Liver (tissue), 10 donors: ENCODE data around the gene NKD2. TPM values are rescaled to one million over a fixed set of nuclear protein-coding genes. Genes with fewer than 3 reads are reported as not detected.

Source experiments
- DNase-seq: peaks from one replicate; pipeline ENCODE4 v3.0.0-alpha.2; 2017; ENCODE audit warnings: low spot score
- H3K27ac ChIP-seq, 2 donors: one replicate each; pipeline ENCODE4 v1.7.0; 2013; ENCODE audit warnings: inconsistent platforms in 2 of 2, low read length in 2 of 2, control low read depth in 1 of 2, low read depth in 1 of 2, mild to moderate bottlenecking in 1 of 2
- H3K27me3 ChIP-seq, 4 donors: one replicate each; pipeline versions ENCODE4 v1.6.1 to v1.7.0; 2013; ENCODE audit warnings: low read length in 3 of 4, inconsistent platforms in 1 of 4, mild to moderate bottlenecking in 1 of 4, moderate library complexity in 1 of 4; ENCODE audit not compliant: control insufficient read depth in 4 of 4, insufficient read depth in 4 of 4
- H3K36me3 ChIP-seq, 4 donors: one replicate each; pipeline versions ENCODE4 v1.6.1 to v1.7.0; 2013; ENCODE audit warnings: low read length in 3 of 4, mild to moderate bottlenecking in 3 of 4, low read depth in 1 of 4, moderate library complexity in 1 of 4; ENCODE audit not compliant: control insufficient read depth in 4 of 4, insufficient read depth in 3 of 4
- H3K4me1 ChIP-seq, 4 donors: one replicate each; pipeline versions ENCODE4 v1.6.1 to v1.7.0; 2013; ENCODE audit warnings: low read length in 3 of 4, mild to moderate bottlenecking in 3 of 4, moderate library complexity in 1 of 4; ENCODE audit not compliant: control insufficient read depth in 4 of 4, insufficient read depth in 4 of 4
- H3K4me3 ChIP-seq, 3 donors: one replicate each; pipeline versions ENCODE4 v1.6.1 to v1.7.0; 2013; ENCODE audit warnings: low read length in 3 of 3, control low read depth in 1 of 3, low read depth in 1 of 3, mild to moderate bottlenecking in 1 of 3
- H3K9ac ChIP-seq, 2 donors: one replicate each; pipeline ENCODE4 v1.7.0; 2013; ENCODE audit warnings: low read length in 2 of 2, mild to moderate bottlenecking in 2 of 2, moderate library complexity in 2 of 2, control low read depth in 1 of 2, low read depth in 1 of 2
- H3K9me3 ChIP-seq, 4 donors: one replicate each; pipeline versions ENCODE4 v1.6.1 to v1.7.0; 2013; ENCODE audit warnings: low read length in 3 of 4; ENCODE audit not compliant: control insufficient read depth in 4 of 4
- CTCF ChIP-seq: fragments of 150-350 bp; IDR thresholded peaks from 2 replicates; pipeline ENCODE4 v1.5.1; 2017; ENCODE audit warnings: improper control_type of control experiment, low read depth, low read length; ENCODE audit not compliant: missing input control
- FOXA2 ChIP-seq: IDR thresholded peaks from 2 replicates; pipeline ENCODE4 v1.6.1; 2016; ENCODE audit warnings: antibody characterized with exemption
- GABPA ChIP-seq, 2 donors: IDR thresholded peaks in 1 of 2; conservative IDR thresholded peaks in 1 of 2; 2 replicates each; pipeline ENCODE4 v1.6.1; 2016; ENCODE audit warnings: antibody characterized with exemption in 2 of 2, mild to moderate bottlenecking in 1 of 2, moderate library complexity in 1 of 2
- HNF4A ChIP-seq, 2 donors: conservative IDR thresholded peaks; 2 replicates each; pipeline ENCODE4 v1.6.1; 2016; ENCODE audit warnings: antibody characterized with exemption in 2 of 2, mild to moderate bottlenecking in 2 of 2
- JUND ChIP-seq, 2 donors: IDR thresholded peaks; 2 replicates each; pipeline ENCODE4 v1.6.1; 2016; ENCODE audit warnings: antibody characterized with exemption in 2 of 2
- NR2F2 ChIP-seq: IDR thresholded peaks from 2 replicates; pipeline ENCODE4 v1.6.1; 2016; ENCODE audit warnings: antibody characterized with exemption
- RAD21 ChIP-seq, 2 donors: IDR thresholded peaks; 2 replicates each; pipeline ENCODE4 v1.6.1; 2016; ENCODE audit warnings: antibody characterized with exemption in 2 of 2, mild to moderate bottlenecking in 2 of 2
- TAF1 ChIP-seq: conservative IDR thresholded peaks from 2 replicates; pipeline ENCODE4 v1.6.1; 2016; ENCODE audit warnings: antibody characterized with exemption, mild to moderate bottlenecking
- YY1 ChIP-seq: IDR thresholded peaks from 2 replicates; pipeline ENCODE4 v1.6.1; 2016; ENCODE audit warnings: antibody characterized with exemption, mild to moderate bottlenecking
- WGBS: extraction: QIAGEN DNeasy Blood & Tissue Kit; methylation state at CpG from one replicate; pipeline ENCODE4 v1.1.7; 2013; 5-methylcytosine and 5-hydroxymethylcytosine counted together
- polyA plus RNA-seq, 2 donors: library from polyadenylated mRNA; stranded (reverse) in 1 of 2; unstranded in 1 of 2; fragments of 200-250 nt in 1 of 2; fragments of >200 nt in 1 of 2; fragmentation: Nextera tagmentation in 1 of 2; extraction: Ambion mirVana in 1 of 2; gene quantifications; one replicate each; pipeline versions ENCODE4 v1.2.1 to v1.2.3, GENCODE V29; 2013 to 2015
- small RNA-seq: library from RNA; depleted of rRNA; stranded (forward); fragments of <200 nt; gene quantifications from one replicate; pipeline ENCODE3, GENCODE V24; 2014
- total RNA-seq, 2 donors: library from RNA; depleted of rRNA; stranded (reverse); fragments of >200 nt; gene quantifications; one replicate each; pipeline ENCODE4 v1.2.3, GENCODE V29; 2014
- TF ChIP-seq, protein P1 (sequence below): IDR thresholded peaks from 2 replicates; pipeline ENCODE4 v1.6.1; 2016; ENCODE audit warnings: antibody characterized with exemption
- donor health status: healthy.
- donor health status: healthy.
- donor health status: healthy.
- donor health status: healthy.
- donor health status: healthy.

The NKD2 gene
- total and polyA plus RNA-seq, 4 donors: 0.09 to 1.3 (median 0.42) TPM

GRCh38 chr5:1087428-1087827, 78.8 kb downstream of the NKD2 start:
- TF ChIP-seq CTCF (no peak), GABPA (IDR thresholded peaks at IDR 0.05 in 1 of 2, conservative IDR thresholded peaks at IDR 0.05 in 1 of 2) (no peak)

DNA sequence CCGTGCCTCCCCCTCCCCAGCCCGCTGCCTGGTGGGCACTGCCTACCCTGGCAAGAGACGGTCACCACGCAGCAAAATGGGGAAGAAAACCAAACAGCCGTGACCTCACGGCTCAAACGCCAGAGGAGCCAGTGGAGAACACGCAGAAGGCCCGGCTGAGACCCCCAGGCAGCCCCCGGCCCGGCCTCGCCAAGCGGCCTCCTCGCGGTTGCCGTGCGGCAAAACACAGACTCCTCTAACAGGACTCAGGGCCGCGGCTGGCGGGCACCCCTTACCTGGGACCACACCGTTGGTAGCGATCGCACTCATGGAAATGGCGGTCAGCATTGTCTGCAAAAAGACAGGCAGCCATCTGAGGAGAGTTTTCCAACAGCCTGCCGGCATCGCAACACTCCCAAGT, 79.4 kb downstream of the NKD2 start:
- H3K9ac ChIP-seq: no peak overlapping the region
- H3K27me3 ChIP-seq: no peaks in the 10 kb centered on the region
- no peak overlapping the region for H3K27ac ChIP-seq
- 96% methylated on average over 26 of the region's 26 CpGs for WGBS
- no peak for DNase-seq
- no peaks in the 10 kb centered on the region for H3K9me3 ChIP-seq
- H3K4me3 ChIP-seq: no peak overlapping the region
- TF ChIP-seq HNF4A (conservative IDR thresholded peaks at IDR 0.05): no peak
- TF ChIP-seq RAD21 (IDR thresholded peaks at IDR 0.05): no peak
- TF ChIP-seq FOXA2: no peak
- no peak for TF ChIP-seq TAF1
- no peak for TF ChIP-seq CTCF
- TF ChIP-seq JUND (IDR thresholded peaks at IDR 0.05): no peak
- no peak for TF ChIP-seq YY1
- TF ChIP-seq, protein P1, sequence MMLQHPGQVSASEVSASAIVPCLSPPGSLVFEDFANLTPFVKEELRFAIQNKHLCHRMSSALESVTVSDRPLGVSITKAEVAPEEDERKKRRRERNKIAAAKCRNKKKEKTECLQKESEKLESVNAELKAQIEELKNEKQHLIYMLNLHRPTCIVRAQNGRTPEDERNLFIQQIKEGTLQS: no peak
- no peak for TF ChIP-seq NR2F2
- H3K36me3 ChIP-seq: peaks cover 36 to 64% (median 39%) of the 10 kb centered on the region in 4 donors
- H3K4me1 ChIP-seq: peaks cover 14 to 37% (median 27%) of the 10 kb centered on the region in 4 donors

More at GRCh38 chr5:1087428-1087827, 78.8 kb downstream of the NKD2 start:
- no peak for DNase-seq
- peaks cover 14 to 37% (median 25%) of the 10 kb centered on the region in 4 donors for H3K4me1 ChIP-seq
- peaks cover 34 to 60% (median 37%) of the 10 kb centered on the region in 4 donors for H3K36me3 ChIP-seq
- no peak overlapping the region for H3K27ac ChIP-seq
- H3K4me3 ChIP-seq: no peak overlapping the region
- H3K9ac ChIP-seq: no peak overlapping the region
- WGBS: 98% methylated on average over 25 of the region's 25 CpGs
- H3K9me3 ChIP-seq: no peaks in the 10 kb centered on the region
- H3K27me3 ChIP-seq: no peaks in the 10 kb centered on the region

Small RNAs within 50 kb of the gene (small RNA-seq; reads per million reads assigned to genes)
- gene MIR4635: 0.07 reads per million

Other genes with a start within 250 kb of the NKD2 start
- 1 to 10 TPM in 1 of 2 donors, under 1 TPM in 1; 0.37 to 2.1 TPM for gene ZDHHC11B, start 224.1 kb upstream of the NKD2 start, total RNA-seq
- under 1 TPM; 0.38 to 0.86 TPM for gene ZDHHC11B, start 224.1 kb upstream of the NKD2 start, polyA plus RNA-seq
- gene ZDHHC11, start 157.8 kb upstream of the NKD2 start, total RNA-seq: 1 to 10 TPM in 1 of 2 donors, under 1 TPM in 1; 0.93 to 3.2 TPM
- 1 to 10 TPM in 1 of 2 donors, under 1 TPM in 1; 0.99 to 1.5 TPM for gene ZDHHC11, start 157.8 kb upstream of the NKD2 start, polyA plus RNA-seq
- gene BRD9, start 116.0 kb upstream of the NKD2 start, total RNA-seq: 10 to 100 TPM; 11.8 to 17.7 TPM
- 1 to 10 TPM; 7.0 to 7.3 TPM for gene BRD9, start 116.0 kb upstream of the NKD2 start, polyA plus RNA-seq
- gene TRIP13, start 115.9 kb upstream of the NKD2 start, total RNA-seq: 10 to 100 TPM in 1 of 2 donors, under 1 TPM in 1; 0.42 to 12.4 TPM
- 1 to 10 TPM in 1 of 2 donors, under 1 TPM in 1; 0.67 to 1.0 TPM for gene TRIP13, start 115.9 kb upstream of the NKD2 start, polyA plus RNA-seq
- 10 to 100 TPM; 27.1 to 64.2 TPM for gene SLC12A7, start 103.3 kb downstream of the NKD2 start, total RNA-seq
- gene SLC12A7, start 103.3 kb downstream of the NKD2 start, polyA plus RNA-seq: 10 to 100 TPM; 12.3 to 30.8 TPM
- 1 to 10 TPM; 1.5 to 4.9 TPM for gene SLC6A19, start 192.8 kb downstream of the NKD2 start, total RNA-seq
- gene SLC6A19, start 192.8 kb downstream of the NKD2 start, polyA plus RNA-seq: under 1 TPM; 0.17 to 0.31 TPM
- gene SLC6A18, start 216.6 kb downstream of the NKD2 start, total RNA-seq: not detected
- gene SLC6A18, start 216.6 kb downstream of the NKD2 start, polyA plus RNA-seq: not detected